HG03139 (cell line): ENCODE results near the gene PIEZO2.

ENCODE experiments used
- ATAC-seq: cut with Tn5 transposase; IDR thresholded peaks from one replicate; pipeline ENCODE4 v1.9.1; 2021; ENCODE audit not compliant: unreplicated experiment

The PIEZO2 gene

GRCh38 chr18:10798727-10799550 lies 350.4 kb downstream of the PIEZO2 start:
- ATAC-seq = no peak

- ATAC-seq = no peak
These were observed 351.5 kb downstream of the PIEZO2 start for GRCh38 chr18:10797896-10798295.

- ATAC-seq = no peak
These were observed 354.6 kb downstream of the PIEZO2 start for GRCh38 chr18:10794771-10795170.

GRCh38 chr18:10793730-10794370 lies 355.5 kb downstream of the PIEZO2 start:
- ATAC-seq = no peak

- no peak for ATAC-seq
These were observed 357.2 kb downstream of the PIEZO2 start for GRCh38 chr18:10792181-10792580.

GRCh38 chr18:10791169-10791831 lies 358.1 kb downstream of the PIEZO2 start:
- no peak for ATAC-seq

GRCh38 chr18:10789180-10789579 lies 360.2 kb downstream of the PIEZO2 start:
- no peak for ATAC-seq

GRCh38 chr18:10787293-10787901 lies 362.0 kb downstream of the PIEZO2 start:
- peak; percentile 94 for ATAC-seq

GRCh38 chr18:10785798-10786197 lies 363.6 kb downstream of the PIEZO2 start:
- ATAC-seq = no peak

- no peak for ATAC-seq
These were observed 364.7 kb downstream of the PIEZO2 start for GRCh38 chr18:10784596-10785202.

GRCh38 chr18:10783941-10784340 lies 365.4 kb downstream of the PIEZO2 start:
- ATAC-seq = no peak

- no peak for ATAC-seq
These were observed 372.9 kb downstream of the PIEZO2 start for GRCh38 chr18:10776493-10776892.

GRCh38 chr18:10775026-10775425 lies 374.3 kb downstream of the PIEZO2 start:
- no peak for ATAC-seq

- no peak for ATAC-seq
These were observed 378.2 kb downstream of the PIEZO2 start for GRCh38 chr18:10771053-10771709.

GRCh38 chr18:10770264-10770663 lies 379.1 kb downstream of the PIEZO2 start:
- ATAC-seq = no peak

GRCh38 chr18:10768221-10768620 lies 381.1 kb downstream of the PIEZO2 start:
- ATAC-seq = no peak

GRCh38 chr18:10767658-10768057 lies 381.7 kb downstream of the PIEZO2 start:
- ATAC-seq = no peak

- ATAC-seq = no peak
These were observed 388.4 kb downstream of the PIEZO2 start for GRCh38 chr18:10760986-10761385.

GRCh38 chr18:10759241-10759640 lies 390.1 kb downstream of the PIEZO2 start:
- ATAC-seq = no peak

GRCh38 chr18:10757946-10758345 lies 391.4 kb downstream of the PIEZO2 start:
- no peak for ATAC-seq

- ATAC-seq = no peak
These were observed 392.0 kb downstream of the PIEZO2 start for GRCh38 chr18:10757349-10757748.
